Measurements from ENCODE around the gene MYORG. TPM values are rescaled to one million over a fixed set of nuclear protein-coding genes. Genes with fewer than 3 reads are reported as not detected.

MYORG gene
- total RNA-seq (2014; rRNA removed; shearing (Covaris generic)) = 0.37 and 0.97 TPM in 2 replicates

DNA sequence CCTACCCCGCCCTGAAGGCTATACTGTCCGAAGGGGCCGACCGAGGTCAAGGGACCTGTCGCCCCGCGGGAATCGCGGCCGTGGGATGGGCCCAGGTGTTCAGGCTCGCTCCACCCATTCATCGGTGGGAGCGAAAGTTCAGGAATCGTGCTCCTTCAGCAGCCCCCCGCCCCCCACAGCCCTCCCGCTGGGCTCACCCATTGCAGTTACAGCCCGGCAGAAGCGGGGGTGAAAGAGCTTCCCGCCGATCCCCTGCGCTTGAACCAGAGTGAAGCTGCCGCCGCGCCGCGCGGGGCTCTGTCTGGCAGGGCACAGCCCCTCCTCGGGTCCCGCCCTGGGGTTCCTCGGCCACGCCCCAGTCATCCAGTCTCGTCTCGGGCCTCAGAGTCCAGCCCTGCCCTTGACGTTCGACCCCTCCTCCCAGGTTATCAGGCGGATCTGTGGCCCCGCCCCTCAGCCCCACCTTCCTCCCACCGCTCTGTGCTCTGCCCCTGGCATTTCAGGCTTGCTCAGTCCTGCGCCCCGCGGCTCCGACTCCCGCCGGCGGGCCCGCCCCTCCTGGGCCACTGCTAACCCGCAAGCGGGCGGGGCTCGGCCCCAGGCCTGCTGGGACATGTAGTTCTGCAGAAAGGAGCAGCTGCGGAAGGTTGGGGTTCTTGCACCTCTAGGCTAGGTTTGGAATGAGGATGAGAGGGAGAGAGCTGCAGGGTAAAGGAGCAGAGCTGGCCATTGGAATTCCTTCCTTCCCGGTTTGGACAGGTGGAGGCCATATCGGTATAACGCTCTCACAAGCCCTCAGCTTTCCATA is at the start of gene MYORG:
TSS of gene MYORG (minus strand) at position 303 of the 808 bp plus-strand sequence. CDS start 3,955 bp downstream, outside the sequence.
- Histone ChIP-seq H3K9me3 (replicated peaks) (no peaks in the 10 kb centered on the region), H3K4me1 (replicated peaks) (0 out of 2 replicates have a peak, but pooled peaks cover 7% of the 10 kb centered on the region), H3K27me3 (replicated peaks) (no peaks in the 10 kb centered on the region), H3K36me3 (no peaks in the 10 kb centered on the region), H3K4me3 (peak within 1 kb of the TSS; percentile 49), H3K27ac (no peak within 1 kb of the TSS)
- DNase-seq (ENCODE audit: low read depth in 1 of 2, low spot score in 2 of 2) = peak; percentile 80 to 91

DNA sequence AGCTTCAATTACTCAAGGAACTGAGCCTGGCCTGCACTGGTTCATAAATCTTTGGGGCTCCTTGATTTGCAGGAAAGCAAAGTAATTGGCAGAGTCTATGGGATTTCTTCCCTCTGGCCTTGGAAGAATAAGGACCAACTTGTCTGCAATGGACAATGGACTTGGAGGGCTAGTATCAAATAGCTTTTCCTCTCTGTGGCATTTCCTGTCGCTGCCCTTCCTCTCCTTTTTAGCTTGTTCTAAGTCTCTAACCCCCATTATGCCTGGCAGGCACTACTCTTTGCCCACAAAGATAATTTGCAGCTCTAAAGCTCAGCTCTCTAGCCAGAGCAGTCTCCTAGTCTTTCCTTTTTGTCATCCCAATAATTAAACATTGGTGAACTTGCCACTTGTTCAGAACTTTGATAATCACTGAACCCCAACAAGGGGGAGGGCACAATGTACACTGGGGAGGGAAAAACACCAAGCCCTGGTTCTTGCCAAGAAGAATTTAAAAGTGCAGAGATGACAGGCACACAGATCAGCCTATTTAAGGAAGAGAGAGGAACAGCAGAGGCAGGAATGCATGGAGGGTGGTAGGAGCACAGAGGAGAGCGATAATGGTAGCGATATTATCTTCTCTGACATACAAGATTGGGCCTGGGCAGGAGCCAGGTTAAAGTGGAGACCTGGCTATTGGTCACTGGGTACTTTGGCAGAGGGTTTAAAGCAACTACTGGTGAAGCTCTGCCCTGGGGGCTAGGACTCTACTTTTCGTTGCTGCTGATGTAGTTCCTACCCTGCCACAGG is 43.2 kb upstream of the MYORG start:
- Histone ChIP-seq H3K27ac (no peak overlapping the region), H3K36me3 (no peaks in the 10 kb centered on the region), H3K4me1 (replicated peaks) (no peaks in the 10 kb centered on the region), H3K4me3 (no peak overlapping the region), H3K9me3 (replicated peaks) (no peaks in the 10 kb centered on the region), H3K27me3 (replicated peaks) (no peaks in the 10 kb centered on the region)
- DNase-seq (ENCODE audit: low read depth in 1 of 2, low spot score in 2 of 2) = no peak

DNA sequence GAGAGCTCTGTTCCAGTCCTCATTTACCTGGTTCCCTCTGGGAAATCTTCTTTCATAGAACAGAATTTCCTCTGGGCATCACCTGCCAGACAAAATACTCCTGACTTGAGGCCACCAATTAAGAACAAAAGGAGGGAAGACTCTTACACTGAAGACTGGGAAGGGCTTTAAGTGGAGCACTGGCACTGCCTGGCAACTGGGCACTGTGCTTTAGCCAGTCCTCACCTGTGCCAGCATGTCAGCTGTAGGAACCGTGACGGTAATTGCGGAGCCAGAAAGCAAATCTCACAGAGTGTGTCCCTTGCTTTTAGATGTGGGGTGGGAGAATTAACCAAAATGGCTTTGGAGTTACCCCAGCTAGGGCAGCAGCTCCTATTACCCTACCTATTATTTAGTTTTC is 41.0 kb upstream of the MYORG start:
- Histone ChIP-seq H3K4me3 (no peak overlapping the region), H3K4me1 (replicated peaks) (no peaks in the 10 kb centered on the region), H3K27me3 (replicated peaks) (no peaks in the 10 kb centered on the region), H3K36me3 (no peaks in the 10 kb centered on the region), H3K9me3 (replicated peaks) (no peaks in the 10 kb centered on the region), H3K27ac (no peak overlapping the region)
- DNase-seq (ENCODE audit: low read depth in 1 of 2, low spot score in 2 of 2) = no peak

DNA sequence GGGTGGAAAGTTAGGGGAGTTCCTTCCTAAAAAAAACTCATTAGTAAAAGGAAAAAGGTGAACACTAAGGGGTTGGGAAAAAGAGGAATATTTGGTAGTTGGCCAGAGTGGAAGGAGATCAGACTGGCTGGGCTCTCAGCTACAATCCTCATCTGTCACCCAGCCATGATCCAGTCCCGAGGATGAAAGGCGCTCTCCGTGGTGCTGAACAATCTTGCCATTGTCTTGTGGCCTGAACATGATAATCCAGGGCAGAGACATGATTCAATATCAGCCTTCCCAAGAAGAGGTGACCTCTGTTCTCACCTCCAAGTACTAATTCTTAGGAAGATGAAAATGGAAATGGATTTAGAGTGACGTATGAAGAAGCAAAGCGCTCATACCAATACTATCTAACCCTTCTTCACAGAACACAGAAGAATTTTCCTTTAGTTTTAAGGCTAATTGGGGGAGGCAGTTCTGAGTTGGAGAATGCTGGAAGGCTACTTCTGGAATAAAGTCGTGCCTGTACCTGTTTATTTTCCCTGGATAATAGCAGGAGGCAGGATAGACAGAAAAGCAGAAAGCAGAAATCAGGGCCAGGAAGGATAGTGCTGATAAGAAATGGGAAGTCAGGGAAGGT is 36.6 kb upstream of the MYORG start:
- Histone ChIP-seq H3K27ac (no peak overlapping the region), H3K36me3 (no peaks in the 10 kb centered on the region), H3K4me3 (no peak overlapping the region), H3K9me3 (replicated peaks) (no peaks in the 10 kb centered on the region), H3K4me1 (replicated peaks) (no peaks in the 10 kb centered on the region), H3K27me3 (replicated peaks) (no peaks in the 10 kb centered on the region)
- peak in 1 of 2 experiments; percentile 45 for DNase-seq (ENCODE audit: low read depth in 1 of 2, low spot score in 2 of 2)

DNA sequence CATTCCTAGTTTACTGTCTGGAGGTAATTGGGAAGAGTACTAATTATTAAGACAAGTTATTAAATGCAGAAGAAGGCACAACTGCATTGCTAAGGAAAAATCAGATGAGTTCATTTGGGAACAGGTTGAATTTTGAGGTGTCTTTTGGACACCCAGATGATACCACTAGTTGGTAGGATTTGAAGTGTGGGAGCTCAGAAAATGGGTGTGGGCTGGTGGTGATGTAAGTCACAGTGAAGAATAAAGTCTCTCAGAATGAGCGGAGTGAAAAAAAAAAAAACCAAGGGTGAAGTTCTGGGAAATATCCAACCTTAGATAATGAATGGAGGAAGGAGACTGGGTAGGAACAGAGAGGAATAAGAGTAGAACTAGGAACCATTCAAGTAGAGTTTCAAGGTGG is 35.6 kb upstream of the MYORG start:
- no peak overlapping the region for H3K27ac ChIP-seq
- H3K36me3 ChIP-seq = no peaks in the 10 kb centered on the region
- H3K9me3 ChIP-seq (replicated peaks) = no peaks in the 10 kb centered on the region
- H3K4me1 ChIP-seq (replicated peaks) = no peaks in the 10 kb centered on the region
- DNase-seq (ENCODE audit: low read depth in 1 of 2, low spot score in 2 of 2) = no peak
- no peak overlapping the region for H3K4me3 ChIP-seq
- no peaks in the 10 kb centered on the region for H3K27me3 ChIP-seq (replicated peaks)

DNA sequence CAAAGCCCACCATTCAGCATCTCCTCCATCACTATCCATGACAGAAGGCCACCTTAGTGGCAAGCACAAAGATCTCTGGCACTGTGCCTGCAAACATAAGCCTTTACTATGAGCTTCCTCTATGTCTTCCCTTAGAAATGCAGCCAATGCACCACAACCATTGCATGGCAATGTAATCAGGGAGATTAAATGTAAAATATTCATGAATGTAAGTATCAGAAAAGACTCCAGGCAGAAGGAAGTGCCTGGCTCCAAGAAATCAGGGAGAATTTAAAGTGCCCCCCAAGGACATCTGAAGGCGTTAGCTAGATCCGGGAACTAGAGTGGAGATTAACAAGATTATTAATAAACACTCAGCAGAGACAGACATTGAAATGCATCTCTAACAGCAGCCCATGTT is 32.5 kb upstream of the MYORG start:
- no peak overlapping the region for H3K4me3 ChIP-seq
- H3K4me1 ChIP-seq (replicated peaks) = no peaks in the 10 kb centered on the region
- H3K36me3 ChIP-seq = no peaks in the 10 kb centered on the region
- no peak overlapping the region for H3K27ac ChIP-seq
- DNase-seq (ENCODE audit: low read depth in 1 of 2, low spot score in 2 of 2) = no peak
- H3K9me3 ChIP-seq (replicated peaks) = no peaks in the 10 kb centered on the region
- no peaks in the 10 kb centered on the region for H3K27me3 ChIP-seq (replicated peaks)

DNA sequence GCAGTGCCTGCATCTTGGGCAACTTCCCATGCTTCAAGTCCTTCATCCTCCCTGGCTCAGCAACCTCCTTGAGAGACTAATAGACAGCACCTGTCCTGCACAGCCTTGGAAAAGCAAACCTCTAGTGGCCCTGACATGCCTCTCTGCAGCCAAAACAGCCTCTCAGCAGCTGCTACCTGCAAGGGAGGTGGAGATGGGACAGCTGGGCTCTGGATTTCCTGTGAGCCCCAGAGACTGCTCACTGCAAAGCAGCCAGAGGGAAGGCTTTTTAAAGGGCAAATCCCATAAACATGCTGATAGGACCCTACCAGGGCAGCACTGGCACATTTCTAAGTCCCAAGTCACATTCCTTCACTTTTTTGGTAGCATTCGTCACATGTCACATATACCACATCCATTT is 31.5 kb upstream of the MYORG start:
- H3K4me3 ChIP-seq = no peak overlapping the region
- no peaks in the 10 kb centered on the region for H3K4me1 ChIP-seq (replicated peaks)
- H3K36me3 ChIP-seq = peaks cover 5% of the 10 kb centered on the region; the same call in 1 of the 2 replicates
- H3K9me3 ChIP-seq (replicated peaks) = no peaks in the 10 kb centered on the region
- H3K27ac ChIP-seq = no peak overlapping the region
- DNase-seq (ENCODE audit: low read depth in 1 of 2, low spot score in 2 of 2) = no peak
- H3K27me3 ChIP-seq (replicated peaks) = no peaks in the 10 kb centered on the region

DNA sequence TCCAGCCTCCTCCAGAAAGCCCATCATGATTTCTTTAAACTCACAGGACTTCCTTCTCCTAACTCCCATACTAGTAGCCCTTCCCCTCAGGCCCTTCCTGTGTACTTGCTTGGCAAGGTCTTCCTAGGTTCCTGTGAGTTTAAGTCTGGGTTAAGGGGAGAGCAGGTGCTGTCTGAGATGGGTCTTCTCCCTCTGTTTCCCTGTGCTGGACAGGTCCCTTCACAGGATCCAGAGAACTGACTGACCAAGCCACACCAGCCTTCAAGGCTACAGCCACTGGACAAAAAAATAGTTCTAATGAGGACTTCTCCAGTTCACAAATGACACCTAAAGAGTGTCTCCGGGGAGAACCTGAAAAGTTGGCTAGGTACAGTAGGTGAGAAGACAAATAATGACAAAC is 29.5 kb upstream of the MYORG start:
- DNase-seq (ENCODE audit: low read depth in 1 of 2, low spot score in 2 of 2) = no peak
- Histone ChIP-seq H3K4me1 (replicated peaks) (no peaks in the 10 kb centered on the region), H3K27ac (no peak overlapping the region)

DNA sequence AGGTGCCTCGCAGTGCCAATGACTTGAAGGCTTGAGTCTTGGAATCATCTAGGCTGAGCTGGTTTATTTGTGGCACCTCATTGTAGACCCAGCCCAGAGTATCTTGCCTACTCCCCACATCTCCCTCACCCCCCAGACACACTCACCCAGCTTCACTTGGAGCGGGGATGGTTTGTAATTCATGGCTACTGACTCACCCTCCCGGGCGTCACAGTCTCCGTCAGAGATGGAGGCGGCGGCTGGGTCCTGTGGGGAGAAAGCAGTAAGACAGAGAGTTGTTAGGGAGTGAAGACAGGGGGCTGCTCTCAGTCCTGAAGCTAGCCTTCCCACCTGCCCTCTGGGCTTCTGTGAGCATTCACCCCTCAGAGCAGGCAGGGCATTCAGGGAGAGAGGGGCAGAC is 29.0 kb upstream of the MYORG start:
- Histone ChIP-seq H3K36me3 (peaks cover 8% of the 10 kb centered on the region), H3K27ac (no peak overlapping the region), H3K4me1 (replicated peaks) (no peaks in the 10 kb centered on the region), H3K9me3 (replicated peaks) (no peaks in the 10 kb centered on the region), H3K4me3 (no peak overlapping the region), H3K27me3 (replicated peaks) (no peaks in the 10 kb centered on the region)
- DNase-seq (ENCODE audit: low read depth in 1 of 2, low spot score in 2 of 2) = no peak

More for the DNA sequence above, 29.5 kb upstream of the MYORG start:
- Histone ChIP-seq H3K27me3 (replicated peaks) (no peaks in the 10 kb centered on the region), H3K36me3 (peaks cover 8% of the 10 kb centered on the region), H3K9me3 (replicated peaks) (no peaks in the 10 kb centered on the region), H3K4me3 (no peak overlapping the region)

DNA sequence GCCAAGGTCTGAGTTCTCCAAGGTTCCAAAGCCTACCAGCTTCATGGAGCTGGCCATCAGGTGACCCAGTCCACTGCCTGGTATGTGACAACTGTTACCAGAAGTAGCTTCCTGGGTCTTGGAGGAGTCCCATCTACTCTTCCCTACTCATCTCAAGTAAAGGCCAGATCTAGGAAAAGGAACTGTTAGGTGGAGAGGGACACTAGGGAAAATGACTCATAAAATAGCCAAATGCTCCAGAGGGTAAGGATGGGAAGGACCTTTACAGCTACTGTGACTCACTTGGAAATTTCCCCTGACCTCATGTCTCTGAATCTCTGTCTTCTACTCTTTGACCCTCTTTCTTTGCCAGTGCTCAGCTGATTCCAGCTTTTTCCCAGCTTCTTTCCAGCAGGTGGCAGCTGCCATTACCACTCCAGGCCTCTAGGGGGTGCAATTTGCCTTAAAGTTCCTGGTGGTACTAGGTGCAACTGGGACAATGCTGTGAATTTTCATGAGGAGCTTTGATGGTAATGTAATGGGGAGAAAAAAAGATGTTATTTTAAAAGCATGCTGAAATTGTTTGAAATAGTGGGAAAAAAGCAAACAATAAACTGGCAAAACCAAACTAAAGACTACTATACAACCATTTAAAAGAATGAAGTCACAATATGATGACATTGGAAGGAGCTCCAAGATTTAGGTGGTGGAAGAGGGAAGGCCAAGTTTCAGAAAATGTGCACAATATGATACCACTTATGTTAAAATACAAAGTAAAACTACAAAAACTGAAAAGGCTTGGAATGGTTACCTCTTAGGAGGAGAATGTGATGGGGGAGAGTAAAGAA is 27.1 kb upstream of the MYORG start:
- H3K9me3 ChIP-seq (replicated peaks) = no peaks in the 10 kb centered on the region
- H3K4me3 ChIP-seq = no peak overlapping the region
- H3K4me1 ChIP-seq (replicated peaks) = no peaks in the 10 kb centered on the region
- H3K36me3 ChIP-seq = peaks cover 8% of the 10 kb centered on the region
- no peaks in the 10 kb centered on the region for H3K27me3 ChIP-seq (replicated peaks)
- no peak overlapping the region for H3K27ac ChIP-seq
- DNase-seq (ENCODE audit: low read depth in 1 of 2, low spot score in 2 of 2) = peak; percentile 42 to 50

DNA sequence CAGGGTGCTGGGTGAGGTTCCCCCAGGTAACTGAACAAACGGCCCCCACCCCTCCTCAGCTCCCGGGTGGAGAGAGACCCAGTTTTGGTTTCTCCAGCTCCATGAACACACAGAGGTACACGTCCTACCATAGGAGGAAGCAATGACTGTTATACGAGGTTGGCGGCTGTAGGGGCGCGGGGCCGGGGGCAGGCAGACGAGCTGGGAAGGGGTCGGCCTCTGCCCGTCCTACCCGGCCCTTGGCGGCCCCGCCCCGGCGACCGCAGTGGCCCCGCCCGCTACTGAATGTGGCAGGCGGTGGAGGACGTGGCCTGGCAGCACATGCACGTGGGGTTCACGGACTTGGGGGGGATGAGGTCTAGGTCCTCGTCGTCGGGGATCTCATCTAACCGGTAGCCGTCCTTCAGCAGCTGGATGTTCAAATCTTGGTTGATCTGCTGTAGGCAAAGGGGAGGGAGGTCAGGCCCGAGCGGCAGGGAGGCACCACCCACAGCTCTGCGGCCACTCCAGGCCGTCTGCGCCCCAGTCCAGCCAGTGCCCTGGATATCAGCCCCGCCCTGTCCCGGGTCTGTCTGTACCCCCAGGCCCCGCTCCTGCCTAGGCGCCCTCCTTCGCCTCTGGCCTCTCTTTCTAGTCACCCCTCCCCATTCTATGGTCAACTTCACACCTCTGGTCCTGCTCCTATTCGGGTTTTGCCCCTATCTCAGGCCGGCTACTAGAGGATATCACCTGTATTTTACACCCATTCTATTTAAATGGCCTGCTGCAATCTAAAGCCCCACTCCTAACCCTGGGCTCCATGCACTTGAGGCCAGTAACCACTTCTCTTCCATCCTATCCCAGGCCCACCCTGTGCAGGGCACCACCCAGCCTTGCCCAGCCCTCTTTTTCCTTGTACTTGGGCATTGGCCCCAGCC is 24.2 kb upstream of the MYORG start:
- Histone ChIP-seq H3K27me3 (replicated peaks) (no peaks in the 10 kb centered on the region), H3K4me3 (no peak overlapping the region), H3K9me3 (replicated peaks) (no peaks in the 10 kb centered on the region), H3K36me3 (peaks cover 8% of the 10 kb centered on the region), H3K27ac (no peak overlapping the region), H3K4me1 (replicated peaks) (no peaks in the 10 kb centered on the region)
- no peak for DNase-seq (ENCODE audit: low read depth in 1 of 2, low spot score in 2 of 2)

DNA sequence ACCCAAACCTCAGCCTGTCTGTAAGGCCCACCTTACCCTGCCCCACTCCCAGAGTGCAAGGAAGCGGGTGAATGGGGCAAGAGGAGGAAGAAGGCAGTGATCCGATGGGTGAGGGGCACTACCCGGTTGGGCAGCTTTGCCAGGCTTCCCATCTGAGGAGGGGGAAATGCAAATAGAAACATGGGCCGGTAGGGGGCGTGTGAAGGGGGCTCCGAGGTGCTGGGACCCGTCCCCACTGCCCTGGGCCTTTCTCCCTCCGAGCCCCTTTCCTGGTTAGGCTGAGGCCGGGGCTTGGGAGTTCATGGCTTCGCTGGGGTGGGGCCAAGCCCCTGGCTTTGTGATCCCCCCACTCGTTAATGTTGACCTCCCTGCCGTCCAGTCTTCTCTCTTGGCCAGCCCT is 23.6 kb upstream of the MYORG start:
- Histone ChIP-seq H3K4me3 (no peak overlapping the region), H3K36me3 (peaks cover 8% of the 10 kb centered on the region), H3K9me3 (replicated peaks) (no peaks in the 10 kb centered on the region), H3K27me3 (replicated peaks) (no peaks in the 10 kb centered on the region), H3K27ac (no peak overlapping the region), H3K4me1 (replicated peaks) (no peaks in the 10 kb centered on the region)
- DNase-seq (ENCODE audit: low read depth in 1 of 2, low spot score in 2 of 2) = no peak

Data from SJSA1 (cell line).